ENCODE data around the gene PKHD1.
A peak's percentile ranks its signal among the peaks of the same experiment; 100 is the strongest.

PKHD1 gene

DNA sequence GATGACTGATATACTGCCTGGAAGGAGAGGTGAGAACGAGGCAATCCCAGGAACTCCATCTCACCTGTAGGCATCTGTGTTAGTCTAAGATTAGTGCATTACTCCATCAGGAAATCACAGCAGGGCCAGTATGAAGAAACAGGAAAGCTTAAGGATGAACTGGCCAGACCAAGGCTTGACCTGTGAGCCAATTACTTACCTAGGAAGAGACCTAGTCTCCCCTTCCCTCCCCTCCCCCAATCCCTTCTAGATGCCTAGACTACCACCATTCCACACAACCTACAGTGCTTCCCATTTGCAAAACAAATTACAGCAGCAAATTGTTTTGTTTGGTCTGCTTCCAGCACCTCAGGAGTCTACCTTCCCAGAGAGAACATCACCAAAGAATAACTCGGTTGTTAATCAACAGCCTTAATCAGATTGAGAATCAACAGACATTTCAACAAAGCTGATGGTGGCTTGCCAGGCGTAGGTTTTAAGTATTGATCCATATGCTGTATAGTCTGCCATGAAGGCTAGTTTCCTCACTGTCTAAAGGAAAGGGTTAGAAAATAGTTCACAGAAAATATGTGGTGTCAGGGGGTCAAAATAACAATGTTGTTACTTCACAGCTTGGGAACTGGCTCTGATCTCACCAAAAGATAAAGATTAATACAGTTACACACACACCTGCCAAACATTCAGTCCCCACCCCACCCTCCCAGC lies 10.1 kb downstream of the PKHD1 start:
- TF ChIP-seq, protein P1, sequence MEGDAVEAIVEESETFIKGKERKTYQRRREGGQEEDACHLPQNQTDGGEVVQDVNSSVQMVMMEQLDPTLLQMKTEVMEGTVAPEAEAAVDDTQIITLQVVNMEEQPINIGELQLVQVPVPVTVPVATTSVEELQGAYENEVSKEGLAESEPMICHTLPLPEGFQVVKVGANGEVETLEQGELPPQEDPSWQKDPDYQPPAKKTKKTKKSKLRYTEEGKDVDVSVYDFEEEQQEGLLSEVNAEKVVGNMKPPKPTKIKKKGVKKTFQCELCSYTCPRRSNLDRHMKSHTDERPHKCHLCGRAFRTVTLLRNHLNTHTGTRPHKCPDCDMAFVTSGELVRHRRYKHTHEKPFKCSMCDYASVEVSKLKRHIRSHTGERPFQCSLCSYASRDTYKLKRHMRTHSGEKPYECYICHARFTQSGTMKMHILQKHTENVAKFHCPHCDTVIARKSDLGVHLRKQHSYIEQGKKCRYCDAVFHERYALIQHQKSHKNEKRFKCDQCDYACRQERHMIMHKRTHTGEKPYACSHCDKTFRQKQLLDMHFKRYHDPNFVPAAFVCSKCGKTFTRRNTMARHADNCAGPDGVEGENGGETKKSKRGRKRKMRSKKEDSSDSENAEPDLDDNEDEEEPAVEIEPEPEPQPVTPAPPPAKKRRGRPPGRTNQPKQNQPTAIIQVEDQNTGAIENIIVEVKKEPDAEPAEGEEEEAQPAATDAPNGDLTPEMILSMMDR (IDR thresholded peaks at IDR 0.05; ENCODE audit: poor library complexity, severe bottlenecking) = no peak
- no peaks in the 10 kb centered on the region for H3K27me3 ChIP-seq (ENCODE audit: insufficient read depth, poor library complexity, severe bottlenecking)
- H3K9me3 ChIP-seq (ENCODE audit: severe bottlenecking) = no peaks in the 10 kb centered on the region
- no peak for DNase-seq (ENCODE audit: low spot score)
- no peaks in the 10 kb centered on the region for H3K36me3 ChIP-seq (ENCODE audit: low read depth)
- ATAC-seq (ENCODE audit: low read depth) = peak; percentile 19; the same call in 1 of the 3 replicates
- no peaks in the 10 kb centered on the region for H3K4me1 ChIP-seq (ENCODE audit: insufficient read depth, poor library complexity, severe bottlenecking)
- no peak overlapping the region for H3K4me3 ChIP-seq (ENCODE audit: severe bottlenecking)
- no peak overlapping the region for H3K27ac ChIP-seq (ENCODE audit: poor library complexity, severe bottlenecking)

DNA sequence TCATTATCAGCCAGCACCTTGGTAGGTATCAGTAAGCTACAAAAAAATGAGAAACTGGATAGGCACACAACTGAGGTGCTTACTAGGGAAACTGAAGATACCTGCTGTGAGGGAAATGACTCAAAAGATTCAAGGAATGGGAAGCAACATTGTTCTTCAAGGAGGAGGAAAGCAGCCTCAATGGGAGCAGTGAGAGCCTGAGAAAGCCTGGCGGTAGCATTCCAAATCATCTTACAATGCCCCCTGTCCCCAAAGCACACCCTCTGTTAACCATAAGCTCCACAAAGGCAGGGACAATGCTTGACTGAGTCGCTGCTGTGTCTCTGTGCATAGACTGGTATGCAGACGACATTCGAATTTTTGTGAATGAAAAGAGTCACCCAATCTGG lies 10.6 kb downstream of the PKHD1 start:
- no peak for DNase-seq (ENCODE audit: low spot score)
- Histone ChIP-seq H3K4me1 (ENCODE audit: insufficient read depth, poor library complexity, severe bottlenecking) (no peaks in the 10 kb centered on the region), H3K36me3 (ENCODE audit: low read depth) (no peaks in the 10 kb centered on the region), H3K27me3 (ENCODE audit: insufficient read depth, poor library complexity, severe bottlenecking) (no peaks in the 10 kb centered on the region), H3K9me3 (ENCODE audit: severe bottlenecking) (no peaks in the 10 kb centered on the region), H3K27ac (ENCODE audit: poor library complexity, severe bottlenecking) (no peak overlapping the region), H3K4me3 (ENCODE audit: severe bottlenecking) (no peak overlapping the region)
- TF ChIP-seq, protein P1 (IDR thresholded peaks at IDR 0.05; ENCODE audit: poor library complexity, severe bottlenecking) = no peak
- no peak for ATAC-seq (ENCODE audit: low read depth)

DNA sequence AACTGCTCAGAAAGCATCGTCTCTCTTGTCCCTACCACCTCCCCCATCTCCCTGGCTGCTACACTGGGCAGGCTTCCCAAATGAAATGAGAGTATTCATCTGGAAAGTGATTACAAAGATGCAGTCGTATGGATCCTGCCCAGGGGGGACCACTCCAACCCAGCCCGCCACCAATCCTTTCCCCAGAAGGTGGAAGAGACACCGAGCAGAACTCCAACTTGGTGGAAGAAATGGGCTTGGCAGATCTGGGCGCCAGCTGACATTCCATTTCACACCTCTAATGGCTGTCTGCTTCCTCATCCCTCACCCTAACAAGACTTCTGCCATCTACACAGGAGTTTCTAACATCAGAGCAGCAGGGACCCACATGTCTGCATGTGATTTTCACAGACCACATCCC lies 12.7 kb downstream of the PKHD1 start:
- TF ChIP-seq, protein P1 (IDR thresholded peaks at IDR 0.05; ENCODE audit: poor library complexity, severe bottlenecking) = no peak
- H3K4me3 ChIP-seq (ENCODE audit: severe bottlenecking) = no peak overlapping the region
- H3K27me3 ChIP-seq (ENCODE audit: insufficient read depth, poor library complexity, severe bottlenecking) = no peaks in the 10 kb centered on the region
- no peak for ATAC-seq (ENCODE audit: low read depth)
- DNase-seq (ENCODE audit: low spot score) = no peak
- no peak overlapping the region for H3K27ac ChIP-seq (ENCODE audit: poor library complexity, severe bottlenecking)
- H3K36me3 ChIP-seq (ENCODE audit: low read depth) = no peaks in the 10 kb centered on the region
- no peaks in the 10 kb centered on the region for H3K4me1 ChIP-seq (ENCODE audit: insufficient read depth, poor library complexity, severe bottlenecking)
- H3K9me3 ChIP-seq (ENCODE audit: severe bottlenecking) = no peaks in the 10 kb centered on the region

DNA sequence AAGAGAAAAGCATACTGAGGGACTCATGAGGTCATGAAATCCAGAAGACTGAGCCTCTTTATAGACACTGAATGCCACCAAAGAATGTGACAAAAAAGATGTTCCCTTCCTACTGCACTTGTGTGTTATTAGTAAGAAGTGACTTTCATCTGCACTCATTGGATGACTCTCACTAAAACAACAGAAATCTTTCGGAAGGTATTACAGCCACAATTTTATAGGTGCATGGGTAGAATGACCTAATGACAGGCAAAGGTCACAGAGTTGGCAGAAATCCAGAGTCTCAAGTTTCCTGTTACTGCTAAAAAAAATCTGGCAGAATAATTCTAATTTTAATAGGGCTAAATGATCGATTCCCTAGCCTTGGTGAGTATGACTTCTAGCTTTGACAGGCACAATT lies 13.3 kb downstream of the PKHD1 start:
- ATAC-seq (ENCODE audit: low read depth) = 0 out of 3 replicates have a peak, but pooled peaks have one; percentile 29
- Histone ChIP-seq H3K4me1 (ENCODE audit: insufficient read depth, poor library complexity, severe bottlenecking) (no peaks in the 10 kb centered on the region), H3K27me3 (ENCODE audit: insufficient read depth, poor library complexity, severe bottlenecking) (no peaks in the 10 kb centered on the region), H3K4me3 (ENCODE audit: severe bottlenecking) (no peak overlapping the region), H3K36me3 (ENCODE audit: low read depth) (no peaks in the 10 kb centered on the region), H3K27ac (ENCODE audit: poor library complexity, severe bottlenecking) (no peak overlapping the region), H3K9me3 (ENCODE audit: severe bottlenecking) (no peaks in the 10 kb centered on the region)
- TF ChIP-seq, protein P1 (IDR thresholded peaks at IDR 0.05; ENCODE audit: poor library complexity, severe bottlenecking) = no peak
- DNase-seq (ENCODE audit: low spot score) = no peak

DNA sequence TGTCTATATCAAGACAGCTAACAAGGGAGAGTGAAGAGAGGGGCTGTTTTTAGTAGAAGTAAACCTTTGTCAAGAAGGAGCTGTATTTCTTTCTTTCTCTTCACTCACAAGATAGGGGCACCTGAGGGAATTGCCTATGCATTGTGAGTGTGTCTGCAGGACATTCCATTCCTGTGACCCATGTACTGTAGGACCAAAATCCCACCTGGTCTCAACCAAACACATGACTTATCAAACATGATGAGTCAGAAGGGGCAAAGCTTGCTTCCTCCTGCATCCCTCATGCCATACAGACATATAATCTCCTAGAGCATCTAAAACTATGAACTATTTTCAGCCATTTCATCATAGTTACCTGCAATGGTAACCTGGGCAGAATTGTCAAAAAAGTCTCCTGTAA lies 21.8 kb downstream of the PKHD1 start:
- Histone ChIP-seq H3K27ac (ENCODE audit: poor library complexity, severe bottlenecking) (peak overlapping the region; percentile 56), H3K27me3 (ENCODE audit: insufficient read depth, poor library complexity, severe bottlenecking) (no peaks in the 10 kb centered on the region), H3K36me3 (ENCODE audit: low read depth) (no peaks in the 10 kb centered on the region), H3K9me3 (ENCODE audit: severe bottlenecking) (no peaks in the 10 kb centered on the region), H3K4me3 (ENCODE audit: severe bottlenecking) (no peak overlapping the region), H3K4me1 (ENCODE audit: insufficient read depth, poor library complexity, severe bottlenecking) (no peaks in the 10 kb centered on the region)
- DNase-seq (ENCODE audit: low spot score) (no peak), ATAC-seq (ENCODE audit: low read depth) (peak; percentile 98)
- TF ChIP-seq, protein P1 (IDR thresholded peaks at IDR 0.05; ENCODE audit: poor library complexity, severe bottlenecking) = no peak
